Mesenchymal stem cell (in vitro differentiated cells and primary cell): ENCODE data around the gene ZNF112.

ENCODE experiments used
- DNase-seq: peaks from one replicate; pipeline ENCODE4 v3.0.0-alpha.2; 2013
- H2AFZ ChIP-seq: one replicate; pipeline ENCODE4 v1.6.1; 2013; ENCODE audit warnings: low read depth, mild to moderate bottlenecking, control low read depth, inconsistent platforms, low read length, moderate library complexity
- H2AK5ac ChIP-seq: 2 replicates; pipeline ENCODE4 v1.6.1; 2013; ENCODE audit warnings: low read length, moderate library complexity, mild to moderate bottlenecking, inconsistent platforms; ENCODE audit not compliant: severe bottlenecking
- H2BK120ac ChIP-seq: one replicate; pipeline ENCODE4 v1.6.1; 2013; ENCODE audit warnings: low read depth, mild to moderate bottlenecking, inconsistent platforms, low read length, moderate library complexity
- H2BK12ac ChIP-seq, 2 experiments: one replicate each; pipeline ENCODE4 v1.6.1; 2013; ENCODE audit warnings: inconsistent platforms in 2 of 2, low read length in 2 of 2, mild to moderate bottlenecking in 2 of 2, moderate library complexity in 2 of 2, control low read depth in 1 of 2
- H2BK15ac ChIP-seq: one replicate; pipeline ENCODE4 v1.6.1; 2013; ENCODE audit warnings: mild to moderate bottlenecking, low read depth, inconsistent platforms; ENCODE audit not compliant: poor library complexity, severe bottlenecking
- H2BK5ac ChIP-seq: 2 replicates; pipeline ENCODE4 v1.6.1; 2013; ENCODE audit warnings: low read depth, mild to moderate bottlenecking, low read length, control low read depth, inconsistent platforms; ENCODE audit not compliant: poor library complexity, severe bottlenecking
- H3K14ac ChIP-seq, 2 experiments: one replicate each; pipeline ENCODE4 v1.6.1; 2013; ENCODE audit warnings: inconsistent platforms in 2 of 2, low read length in 2 of 2, control low read depth in 1 of 2, mild to moderate bottlenecking in 1 of 2, moderate library complexity in 1 of 2
- H3K18ac ChIP-seq, 2 experiments: one replicate each; pipeline ENCODE4 v1.6.1; 2013; ENCODE audit warnings: inconsistent platforms in 2 of 2, low read length in 2 of 2, control low read depth in 1 of 2, low read depth in 1 of 2, mild to moderate bottlenecking in 1 of 2
- H3K23ac ChIP-seq, 2 experiments: one replicate each; pipeline ENCODE4 v1.6.1; 2013; ENCODE audit warnings: inconsistent platforms in 2 of 2, low read length in 2 of 2, mild to moderate bottlenecking in 2 of 2, moderate library complexity in 2 of 2, control low read depth in 1 of 2
- H3K27ac ChIP-seq: 2 replicates; pipeline ENCODE4 v1.5.1; 2013; ENCODE audit warnings: mild to moderate bottlenecking, moderate library complexity, low read length, control low read depth, inconsistent platforms; ENCODE audit not compliant: poor library complexity, severe bottlenecking
- H3K27me3 ChIP-seq, 2 experiments: 2 replicates each; pipeline versions ENCODE4 v1.6.1 to v1.7.0; 2013; ENCODE audit warnings: low read length in 2 of 2, mild to moderate bottlenecking in 2 of 2, moderate library complexity in 2 of 2, control low read depth in 1 of 2, inconsistent platforms in 1 of 2; ENCODE audit not compliant: control insufficient read depth in 1 of 2, insufficient read depth in 1 of 2
- H3K36me3 ChIP-seq, 2 experiments: 2 replicates each; pipeline versions ENCODE4 v1.6.1 to v1.7.0; 2013; ENCODE audit warnings: low read length in 2 of 2, control low read depth in 1 of 2, inconsistent platforms in 1 of 2, low read depth in 1 of 2, mild to moderate bottlenecking in 1 of 2; ENCODE audit not compliant: insufficient read depth in 2 of 2, control insufficient read depth in 1 of 2
- H3K4ac ChIP-seq, 2 experiments: one replicate each; pipeline ENCODE4 v1.6.1; 2013; ENCODE audit warnings: inconsistent platforms in 2 of 2, low read length in 2 of 2, mild to moderate bottlenecking in 2 of 2, moderate library complexity in 2 of 2, control low read depth in 1 of 2, low read depth in 1 of 2
- H3K4me1 ChIP-seq: 2 replicates; pipeline ENCODE4 v1.6.1; 2013; ENCODE audit warnings: low read depth, low read length, control low read depth; ENCODE audit not compliant: control insufficient read depth, insufficient read depth
- H3K4me2 ChIP-seq: 2 replicates; pipeline ENCODE4 v1.6.1; 2013; ENCODE audit warnings: low read length, mild to moderate bottlenecking, inconsistent platforms; ENCODE audit not compliant: poor library complexity, severe bottlenecking
- H3K4me3 ChIP-seq, 2 experiments: 2 replicates each; pipeline versions ENCODE4 v1.5.1 to v1.7.0; 2013; ENCODE audit warnings: low read length in 2 of 2, mild to moderate bottlenecking in 2 of 2, control low read depth in 1 of 2, low read depth in 1 of 2; ENCODE audit not compliant: insufficient read depth in 1 of 2
- H3K79me1 ChIP-seq: replicated peaks from 2 replicates; pipeline ENCODE4 v1.6.1; 2013; ENCODE audit warnings: mild to moderate bottlenecking, control low read depth, low read length, inconsistent platforms; ENCODE audit not compliant: poor library complexity, severe bottlenecking
- H3K9ac ChIP-seq: 2 replicates; pipeline ENCODE4 v1.7.0; 2013; ENCODE audit warnings: mild to moderate bottlenecking, low read length, moderate library complexity
- H3K9me3 ChIP-seq: 2 replicates; pipeline ENCODE4 v1.7.0; 2013; ENCODE audit warnings: mild to moderate bottlenecking, low read length; ENCODE audit not compliant: control insufficient read depth
- H4K8ac ChIP-seq: one replicate; pipeline ENCODE4 v1.6.1; 2013; ENCODE audit warnings: inconsistent platforms, mild to moderate bottlenecking, low read length, moderate library complexity
- H4K91ac ChIP-seq: one replicate; pipeline ENCODE4 v1.6.1; 2013; ENCODE audit warnings: mild to moderate bottlenecking, low read length, inconsistent platforms
- WGBS: methylation state at CpG from one replicate; pipeline ENCODE4 v1.1.7; 2013; ENCODE audit warnings: mixed read lengths; 5-methylcytosine and 5-hydroxymethylcytosine counted together

ZNF112 gene

GRCh38 chr19:44332145-44332544 is 24.3 kb downstream of the ZNF112 start:
- Histone ChIP-seq H3K23ac (no peak overlapping the region), H2AFZ (no peak overlapping the region), H3K9ac (no peak overlapping the region), H3K14ac (no peak overlapping the region), H3K79me1 (peaks cover 9% of the 10 kb centered on the region), H4K8ac (no peak overlapping the region), H3K4me1 (no peaks in the 10 kb centered on the region), H2BK5ac (no peak overlapping the region), H4K91ac (no peak overlapping the region), H2BK120ac (no peak overlapping the region), H2AK5ac (no peak overlapping the region), H3K18ac (no peak overlapping the region), H3K4me3 (peak overlapping the region in 1 of 2 experiments; percentile 7), H2BK12ac (no peak overlapping the region), H3K27ac (no peak overlapping the region), H3K4ac (no peak overlapping the region), H3K27me3 (no peaks in the 10 kb centered on the region), H3K9me3 (peaks cover 98% of the 10 kb centered on the region), H3K36me3 (peaks cover 38 to 97% of the 10 kb centered on the region in 2 experiments), H2BK15ac (no peak overlapping the region), H3K4me2 (no peak overlapping the region)
- WGBS: no CpG with 5 or more reads among the region's 1 CpG
- DNase-seq: no peak

GRCh38 chr19:44315883-44316282 is 40.6 kb downstream of the ZNF112 start:
- H3K27ac ChIP-seq: no peak overlapping the region
- H3K18ac ChIP-seq: no peak overlapping the region
- no peak overlapping the region for H4K91ac ChIP-seq
- no peak overlapping the region for H3K23ac ChIP-seq
- H3K14ac ChIP-seq: no peak overlapping the region
- H2BK12ac ChIP-seq: no peak overlapping the region
- no peak overlapping the region for H3K9ac ChIP-seq
- H3K4me3 ChIP-seq: no peak overlapping the region
- no peaks in the 10 kb centered on the region for H3K27me3 ChIP-seq
- H2BK5ac ChIP-seq: no peak overlapping the region
- peaks cover 52% of the 10 kb centered on the region for H3K9me3 ChIP-seq
- H2AK5ac ChIP-seq: no peak overlapping the region
- WGBS: no CpG with 5 or more reads among the region's 2 CpGs
- H3K4me1 ChIP-seq: no peaks in the 10 kb centered on the region
- H2AFZ ChIP-seq: no peak overlapping the region
- H3K36me3 ChIP-seq: no peaks in the 10 kb centered on the region
- H3K4ac ChIP-seq: no peak overlapping the region
- H2BK120ac ChIP-seq: no peak overlapping the region
- DNase-seq: no peak
- H3K79me1 ChIP-seq: no peaks in the 10 kb centered on the region
- H3K4me2 ChIP-seq: no peak overlapping the region
- H2BK15ac ChIP-seq: no peak overlapping the region
- H4K8ac ChIP-seq: no peak overlapping the region

- no peaks in the 10 kb centered on the region for H3K4me1 ChIP-seq
- DNase-seq: no peak
- no peak overlapping the region for H2BK5ac ChIP-seq
- peaks cover 31% of the 10 kb centered on the region for H3K9me3 ChIP-seq
- no peak overlapping the region for H3K18ac ChIP-seq
- H2AFZ ChIP-seq: no peak overlapping the region
- H3K9ac ChIP-seq: no peak overlapping the region
- no peak overlapping the region for H3K23ac ChIP-seq
- no peak overlapping the region for H2BK15ac ChIP-seq
- 100% methylated on average over 1 of the region's 1 CpG for WGBS
- no peak overlapping the region for H3K4me3 ChIP-seq
- no peak overlapping the region for H4K8ac ChIP-seq
- no peak overlapping the region for H2AK5ac ChIP-seq
- no peaks in the 10 kb centered on the region for H3K27me3 ChIP-seq
- no peak overlapping the region for H2BK120ac ChIP-seq
- no peak overlapping the region for H3K4me2 ChIP-seq
- no peak overlapping the region for H2BK12ac ChIP-seq
- no peak overlapping the region for H3K4ac ChIP-seq
- no peaks in the 10 kb centered on the region for H3K36me3 ChIP-seq
- H3K27ac ChIP-seq: no peak overlapping the region
- no peak overlapping the region for H3K14ac ChIP-seq
- no peaks in the 10 kb centered on the region for H3K79me1 ChIP-seq
- H4K91ac ChIP-seq: no peak overlapping the region
Observed at GRCh38 chr19:44313231-44313630, 43.2 kb downstream of the ZNF112 start.

- Histone ChIP-seq H3K4me3 (no peak overlapping the region), H3K4me1 (peaks cover 2% of the 10 kb centered on the region), H3K4ac (no peak overlapping the region), H3K9me3 (peaks cover 8% of the 10 kb centered on the region), H2BK12ac (no peak overlapping the region), H3K27me3 (no peaks in the 10 kb centered on the region), H3K18ac (no peak overlapping the region), H3K23ac (no peak overlapping the region), H3K9ac (no peak overlapping the region), H3K14ac (no peak overlapping the region), H2AK5ac (no peak overlapping the region), H3K79me1 (peaks cover 3% of the 10 kb centered on the region), H2AFZ (no peak overlapping the region), H2BK5ac (no peak overlapping the region), H2BK120ac (no peak overlapping the region), H4K91ac (no peak overlapping the region), H3K27ac (no peak overlapping the region), H3K4me2 (no peak overlapping the region), H4K8ac (no peak overlapping the region), H3K36me3 (no peaks in the 10 kb centered on the region), H2BK15ac (no peak overlapping the region)
- 88% methylated on average over 1 of the region's 3 CpGs for WGBS
- DNase-seq: no peak
Observed at GRCh38 chr19:44308011-44308410, 48.5 kb downstream of the ZNF112 start.
